Pulmonary artery endothelial cell (primary cell): ENCODE data around the gene GRAMD1B. TPM values are rescaled to one million over a fixed set of nuclear protein-coding genes. Genes with fewer than 3 reads are reported as not detected.
"Not testable (repeated sequence)": the region's sequence is repeated elsewhere in the genome, so short reads cannot be mapped to it uniquely, and the experiment has no call there.

Experiments
- DNase-seq: peaks from one replicate; pipeline ENCODE4 v3.0.0-alpha.2; 2011; ENCODE audit warnings: low read depth, low spot score
- total RNA-seq: library from RNA; depleted of rRNA; stranded (reverse); fragments of >200 nt; gene quantifications from 2 replicates; pipeline ENCODE4 v1.2.3, GENCODE V29; 2014

GRAMD1B gene
- total RNA-seq, 1 donor from 2014 or later: 2.8 TPM

GRCh38 chr11:123566852-123567251 is 136.8 kb downstream of the GRAMD1B start:
- DNase-seq: no peak

GRCh38 chr11:123567466-123567865 is 137.4 kb downstream of the GRAMD1B start:
- no peak for DNase-seq

- no peak for DNase-seq
Measured at GRCh38 chr11:123568367-123568870, 138.3 kb downstream of the GRAMD1B start.

- DNase-seq: no peak
Measured at GRCh38 chr11:123569393-123569792, 139.3 kb downstream of the GRAMD1B start.

- DNase-seq: no peak
Measured at GRCh38 chr11:123570939-123571580, 141.0 kb downstream of the GRAMD1B start.

GRCh38 chr11:123572791-123573190 is 142.7 kb downstream of the GRAMD1B start:
- DNase-seq: not testable (repeated sequence)

GRCh38 chr11:123573286-123573685 is 143.2 kb downstream of the GRAMD1B start:
- no peak for DNase-seq

GRCh38 chr11:123575441-123575840 is 145.4 kb downstream of the GRAMD1B start:
- no peak for DNase-seq

- DNase-seq: no peak
Measured at GRCh38 chr11:123576082-123576481, 146.0 kb downstream of the GRAMD1B start.

- no peak for DNase-seq
Measured at GRCh38 chr11:123576501-123576900, 146.4 kb downstream of the GRAMD1B start.

GRCh38 chr11:123577081-123577598 is 147.1 kb downstream of the GRAMD1B start:
- DNase-seq: no peak

GRCh38 chr11:123578778-123579481 is 148.9 kb downstream of the GRAMD1B start:
- no peak for DNase-seq

GRCh38 chr11:123579482-123579812 is 149.4 kb downstream of the GRAMD1B start:
- no peak for DNase-seq

- no peak for DNase-seq
Measured at GRCh38 chr11:123580137-123580536, 150.1 kb downstream of the GRAMD1B start.

- DNase-seq: no peak
Measured at GRCh38 chr11:123580557-123581275, 150.6 kb downstream of the GRAMD1B start.

GRCh38 chr11:123581651-123582399 is 151.8 kb downstream of the GRAMD1B start:
- DNase-seq: no peak

- DNase-seq: no peak
Measured at GRCh38 chr11:123582992-123583504, 153.0 kb downstream of the GRAMD1B start.

- no peak for DNase-seq
Measured at GRCh38 chr11:123584186-123584585, 154.1 kb downstream of the GRAMD1B start.

- DNase-seq: no peak
Measured at GRCh38 chr11:123584737-123585136, 154.7 kb downstream of the GRAMD1B start.

GRCh38 chr11:123585206-123585605 is 155.1 kb downstream of the GRAMD1B start:
- no peak for DNase-seq

- no peak for DNase-seq
Measured at GRCh38 chr11:123585706-123586105, 155.6 kb downstream of the GRAMD1B start.
